Measurements from ENCODE around the gene LY6G6C.

The LY6G6C gene

DNA sequence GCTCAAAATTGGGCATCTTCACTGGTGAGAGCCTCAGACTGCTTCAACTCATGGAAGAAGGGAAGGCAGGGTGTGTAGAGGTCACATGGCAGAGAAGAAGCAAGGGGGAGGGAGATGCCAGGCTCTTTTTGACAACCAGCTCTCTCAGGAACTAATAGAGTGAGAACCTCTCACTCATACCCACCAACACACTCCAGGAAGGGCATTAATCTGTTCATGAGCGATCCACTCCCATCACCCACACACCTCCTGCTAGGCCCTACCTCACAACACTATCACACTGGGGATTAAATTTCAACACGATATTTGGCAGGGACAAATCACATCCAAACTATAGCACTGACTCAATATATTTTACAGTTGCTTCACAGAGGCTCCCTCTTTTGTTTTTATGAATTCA lies 20.3 kb upstream of the LY6G6C start:
- no peak for DNase-seq (ENCODE audit: low read depth in 2 of 2)

DNA sequence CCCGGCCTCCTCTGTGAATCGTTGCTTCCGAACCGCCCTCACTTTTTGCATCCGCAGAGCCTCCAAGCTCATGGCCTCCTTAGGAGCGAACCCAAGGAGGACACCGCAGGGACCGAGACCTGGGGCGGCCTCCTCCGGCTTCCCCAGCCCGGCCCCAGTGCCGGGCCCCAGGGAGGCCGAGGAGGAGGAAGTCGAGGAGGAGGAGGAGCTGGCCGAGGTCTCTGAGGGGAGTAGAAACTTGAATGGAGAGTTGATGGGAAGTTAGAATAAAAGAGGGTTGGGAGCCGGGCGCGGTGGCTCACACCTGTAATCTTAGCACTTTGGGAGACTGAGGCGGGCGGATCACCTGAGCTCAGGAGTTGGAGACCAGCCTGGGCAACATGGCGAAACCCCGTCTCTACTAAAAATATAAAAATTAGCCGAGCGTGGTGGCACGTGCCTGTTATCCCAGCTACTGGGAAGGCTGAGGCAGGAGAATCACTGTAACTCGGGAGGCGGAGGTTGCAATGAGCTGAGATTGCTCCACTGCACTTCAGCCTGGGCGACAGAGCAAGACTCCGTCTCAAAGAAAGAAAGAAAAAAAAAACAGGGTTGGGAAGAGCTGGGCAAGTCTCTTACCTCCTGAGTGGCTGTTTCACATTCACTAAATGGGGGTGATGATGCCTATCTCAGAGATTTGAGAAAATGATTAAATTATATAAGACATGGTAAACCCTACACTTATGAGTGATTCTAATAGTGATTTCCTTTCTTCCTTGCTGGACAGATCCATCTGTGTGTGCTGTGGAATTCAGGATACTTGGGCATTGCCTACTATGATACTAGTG lies 19.1 kb upstream of the LY6G6C start:
- DNase-seq (ENCODE audit: low read depth in 2 of 2) = no peak

DNA sequence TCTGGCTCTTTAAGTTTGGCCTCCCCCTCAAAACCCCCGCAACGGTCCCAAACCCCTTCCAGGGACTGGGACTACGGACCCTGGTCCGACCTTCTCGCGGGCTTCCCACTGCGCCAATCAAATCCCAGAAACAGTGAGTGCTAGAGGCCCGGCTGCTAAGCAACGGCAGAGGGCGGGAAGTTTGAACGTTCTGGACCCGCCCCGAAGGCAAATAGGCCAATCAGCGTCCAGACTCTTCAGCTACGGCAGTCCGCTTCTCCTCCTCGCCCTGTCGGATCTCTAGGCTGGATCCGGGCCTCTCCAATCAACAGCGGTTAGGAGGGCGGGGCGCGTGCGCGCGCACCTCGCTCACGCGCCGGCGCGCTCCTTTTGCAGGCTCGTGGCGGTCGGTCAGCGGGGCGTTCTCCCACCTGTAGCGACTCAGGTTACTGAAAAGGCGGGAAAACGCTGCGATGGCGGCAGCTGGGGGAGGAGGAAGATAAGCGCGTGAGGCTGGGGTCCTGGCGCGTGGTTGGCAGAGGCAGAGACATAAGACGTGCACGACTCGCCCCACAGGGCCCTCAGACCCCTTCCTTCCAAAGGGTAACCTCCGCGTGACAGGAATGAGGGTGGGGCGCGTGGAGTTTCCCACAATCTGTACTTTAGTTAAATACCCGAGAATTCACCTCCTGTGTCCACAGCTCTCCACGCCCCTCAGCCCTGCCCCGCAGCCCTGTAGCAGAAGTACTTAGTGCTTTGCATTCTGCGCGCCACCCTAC lies 18.3 kb upstream of the LY6G6C start, which contains the start of gene MSH5:
Gene MSH5, plus strand, starts transcription at position 367 of the 758 bp plus-strand sequence. CDS start 462 bp downstream, outside the sequence.
- peak; percentile 97 to 98 for DNase-seq (ENCODE audit: low read depth in 2 of 2)

DNA sequence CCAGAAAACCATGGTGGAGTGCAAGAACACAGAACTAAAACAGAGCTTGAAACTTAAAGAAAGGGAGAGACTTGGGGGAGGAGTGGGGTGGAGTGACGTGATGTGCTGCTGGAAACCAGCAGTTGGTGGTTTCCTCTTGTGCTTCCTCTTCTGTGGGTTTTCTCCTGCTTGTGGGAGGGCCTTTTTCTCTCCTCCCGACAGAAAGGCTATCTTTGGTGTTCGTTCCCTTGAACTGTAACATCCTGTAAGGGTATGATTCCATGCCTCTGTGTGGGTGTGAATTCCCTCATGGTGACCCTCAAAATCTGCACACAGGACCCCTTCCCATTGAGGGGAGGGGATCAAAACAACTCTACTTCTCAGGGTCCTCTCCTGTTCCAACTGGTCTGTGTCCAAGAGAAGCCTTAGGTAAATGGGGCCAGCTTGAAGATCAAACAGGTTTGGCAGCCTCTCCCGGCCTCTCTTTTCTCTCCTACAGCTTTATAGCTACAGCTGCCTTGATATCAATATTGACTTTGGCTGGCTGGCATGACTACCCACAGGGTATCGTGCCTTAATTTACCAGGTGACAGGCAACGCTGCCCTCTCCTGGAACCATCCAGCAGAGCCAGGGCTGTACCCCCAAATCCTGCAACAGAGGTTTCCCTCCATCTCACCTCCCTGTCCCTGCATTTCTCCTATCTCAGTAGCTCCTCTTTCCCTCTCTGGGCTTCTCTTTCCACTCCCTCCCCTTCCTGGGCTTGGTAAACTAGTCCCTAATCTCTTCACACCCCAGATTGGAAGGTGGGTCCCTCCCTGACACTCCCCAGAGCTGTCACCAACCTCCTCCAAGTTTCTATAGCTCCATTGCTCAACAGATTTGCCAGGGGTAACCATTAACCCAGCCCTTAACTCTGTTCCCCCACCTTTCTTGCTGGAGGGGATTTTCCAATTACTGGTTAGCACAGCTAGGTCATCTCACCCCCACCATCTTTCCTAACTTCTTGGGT lies 16.7 kb upstream of the LY6G6C start:
- peak; percentile 41 to 53 for DNase-seq (ENCODE audit: low read depth in 2 of 2)

DNA sequence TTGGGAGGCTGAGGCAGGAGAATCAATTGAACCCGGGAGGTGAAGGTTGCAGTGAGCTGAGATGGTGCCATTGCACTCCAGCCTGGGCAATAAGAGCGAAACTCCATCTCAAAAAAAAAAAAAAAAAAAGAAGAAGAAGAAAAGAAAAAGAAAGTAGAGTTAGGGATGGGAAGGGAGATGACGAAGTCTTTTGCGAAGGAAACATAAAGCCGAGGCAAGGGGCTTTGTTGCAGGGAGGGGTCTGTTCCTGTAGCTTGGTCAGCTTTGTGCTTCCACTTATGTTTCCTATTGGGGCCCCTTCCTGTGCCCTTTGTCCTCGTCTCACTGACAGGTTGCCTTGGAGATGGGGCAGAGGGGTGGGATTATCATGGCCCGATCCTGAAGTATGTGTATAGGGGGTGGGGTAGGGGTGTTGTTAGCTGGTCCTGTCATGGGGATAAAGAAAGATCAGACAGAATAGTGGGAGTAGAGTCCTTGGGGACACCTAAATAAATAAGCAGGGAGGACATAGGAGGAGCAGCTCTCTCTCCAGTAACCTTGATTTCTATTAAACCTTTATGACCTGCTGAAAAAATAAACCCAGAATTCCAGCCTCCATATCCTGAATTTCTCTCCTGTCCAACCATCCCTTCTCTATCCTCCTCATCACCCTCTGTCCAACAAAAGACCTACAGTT lies 15.9 kb upstream of the LY6G6C start:
- no peak for DNase-seq (ENCODE audit: low read depth in 2 of 2)

DNA sequence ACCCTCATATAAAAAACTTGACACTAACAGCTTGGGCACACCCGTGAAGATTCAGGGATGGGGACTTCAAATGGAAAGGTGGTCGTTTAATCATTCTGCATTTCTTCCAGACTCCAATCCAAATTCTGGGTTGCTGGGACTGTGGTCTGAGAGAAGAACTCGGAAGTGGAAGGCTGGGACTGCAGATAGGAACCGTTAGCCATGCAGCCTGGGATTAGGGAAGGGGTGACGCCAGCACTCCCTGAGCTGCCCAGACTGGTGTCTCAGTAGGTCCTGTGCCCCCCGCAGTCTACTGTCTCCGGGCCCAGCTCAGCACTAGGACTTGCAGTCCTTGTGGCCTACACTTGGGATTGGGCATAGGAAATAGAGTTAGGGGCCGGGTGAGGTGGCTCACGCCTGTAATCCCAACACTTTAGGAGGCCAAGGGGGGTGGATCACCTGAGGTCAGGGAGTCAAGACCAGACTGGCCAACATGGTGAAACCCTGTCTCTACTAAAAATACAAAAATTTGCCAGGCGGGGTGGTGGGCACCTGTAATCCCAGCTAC lies 15.3 kb upstream of the LY6G6C start:
- DNase-seq (ENCODE audit: low read depth in 2 of 2) = no peak

DNA sequence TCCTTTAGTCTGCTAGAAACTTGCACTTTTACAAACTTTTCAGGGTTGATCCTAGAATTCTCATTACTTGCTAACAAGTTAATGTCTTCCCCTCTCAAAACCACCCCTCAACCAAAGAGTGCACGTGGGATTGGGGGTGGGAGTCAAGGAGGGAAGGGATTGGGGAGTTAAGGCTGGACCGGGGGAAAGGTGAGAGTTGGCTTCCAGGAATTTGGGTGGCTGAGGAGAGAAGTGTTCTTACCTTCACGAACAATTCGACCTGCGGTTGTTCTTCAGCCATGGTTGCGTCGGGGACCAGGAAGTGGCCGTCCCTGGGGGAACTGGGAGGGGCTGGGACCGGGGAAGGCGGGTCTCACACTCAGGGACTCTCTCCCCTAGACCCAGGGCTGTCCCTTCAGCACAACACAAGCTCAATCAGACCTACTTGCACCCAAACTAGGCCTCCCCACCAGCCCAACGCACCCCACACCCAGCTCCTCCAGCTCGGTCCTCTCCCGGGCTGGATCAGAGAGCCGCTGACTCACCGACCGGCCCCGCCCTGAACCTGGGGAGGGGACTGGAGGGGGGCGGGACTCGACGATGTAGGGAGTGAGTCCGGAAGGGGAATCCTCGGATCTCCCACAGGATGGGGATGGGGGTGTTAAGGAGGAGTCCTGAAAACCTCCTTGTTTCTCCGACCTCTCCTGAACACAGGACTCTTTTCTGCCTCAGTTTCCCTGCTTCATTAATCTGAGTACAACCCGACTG lies 14.6 kb upstream of the LY6G6C start, which contains the start of gene CLIC1:
Gene CLIC1, minus strand, starts transcription at position 510 of the 747 bp plus-strand sequence. Its CDS starts 230 bp downstream, at position 280.
- DNase-seq (ENCODE audit: low read depth in 2 of 2) = peak; percentile 70 to 78

DNA sequence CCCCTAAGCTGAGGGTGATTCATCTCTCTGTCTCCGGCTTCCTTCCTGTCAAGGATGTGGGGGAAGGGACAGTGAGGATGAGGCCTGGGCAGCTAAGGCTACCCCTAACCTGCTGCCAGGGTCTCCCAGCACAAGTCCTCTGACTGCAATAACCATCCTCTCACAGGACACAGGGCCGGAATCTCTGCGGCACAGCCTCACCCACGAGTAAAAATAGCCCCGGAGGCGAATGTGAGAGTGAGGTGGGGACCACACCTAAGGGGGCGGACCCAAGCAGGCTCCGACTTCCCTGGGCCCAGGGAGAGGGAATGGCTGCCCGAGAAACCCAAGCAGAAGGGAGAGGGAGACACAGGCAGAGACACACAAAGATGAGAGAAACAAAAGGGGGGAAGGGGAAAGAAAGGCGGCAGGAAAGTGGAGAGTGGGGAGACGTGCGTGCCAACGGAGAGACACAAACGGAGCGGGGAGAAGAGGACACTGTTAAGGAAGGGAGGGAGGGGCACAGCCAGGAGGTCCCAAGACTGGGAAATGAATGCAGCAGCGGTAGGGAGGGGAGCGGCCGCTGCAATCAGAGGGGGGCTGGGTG lies 13.4 kb upstream of the LY6G6C start:
- DNase-seq (ENCODE audit: low read depth in 2 of 2) = peak; percentile 44 to 47

DNA sequence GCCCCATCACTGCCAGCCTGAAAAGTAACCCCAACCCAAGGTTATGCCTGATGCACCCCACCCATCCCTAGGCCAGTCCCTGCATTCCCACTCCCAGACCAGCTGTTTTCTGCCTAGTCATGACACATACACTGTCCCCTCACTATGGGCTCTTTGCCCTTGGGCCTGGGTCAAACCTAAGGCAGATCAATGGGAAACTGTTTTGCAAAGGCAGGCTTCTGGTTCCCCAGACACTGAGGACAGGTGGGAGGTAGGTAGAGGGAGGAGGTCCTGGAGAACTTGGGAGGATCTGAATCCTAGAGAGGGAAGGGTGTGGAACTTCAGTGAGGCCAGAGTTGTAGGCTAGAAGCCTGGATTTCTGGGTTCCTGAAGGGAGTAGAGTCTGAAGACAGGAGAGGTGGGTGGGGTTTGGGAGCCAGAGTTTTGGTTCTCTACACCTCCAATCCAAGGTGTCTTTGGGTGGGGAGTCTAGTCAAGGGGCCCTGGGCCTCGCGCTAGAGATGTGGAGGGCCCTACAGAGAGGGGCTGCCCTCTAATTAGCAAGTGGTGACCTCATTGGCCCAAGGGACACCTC lies 12.8 kb upstream of the LY6G6C start:
- DNase-seq (ENCODE audit: low read depth in 2 of 2) = no peak

DNA sequence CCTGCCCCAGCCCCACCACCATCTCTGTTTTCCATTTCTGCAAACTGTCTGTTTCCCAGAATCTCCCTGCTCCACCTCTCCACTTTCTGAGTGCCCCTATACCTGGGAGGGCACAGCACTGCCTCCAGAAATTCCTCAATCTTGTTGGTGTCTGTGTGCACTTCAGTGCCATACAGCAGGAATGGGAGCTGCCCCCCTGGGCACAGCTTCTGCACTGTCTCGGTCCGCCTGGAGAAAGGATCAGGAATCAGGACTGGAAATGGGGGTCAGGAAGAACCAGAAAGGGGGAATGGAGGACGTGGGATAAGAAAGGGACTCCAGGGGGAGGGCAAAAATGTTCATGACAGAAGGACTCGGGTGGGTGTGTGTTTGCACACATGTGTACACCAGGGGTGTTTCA lies 12.2 kb upstream of the LY6G6C start:
- no peak for DNase-seq (ENCODE audit: low read depth in 2 of 2)

DNA sequence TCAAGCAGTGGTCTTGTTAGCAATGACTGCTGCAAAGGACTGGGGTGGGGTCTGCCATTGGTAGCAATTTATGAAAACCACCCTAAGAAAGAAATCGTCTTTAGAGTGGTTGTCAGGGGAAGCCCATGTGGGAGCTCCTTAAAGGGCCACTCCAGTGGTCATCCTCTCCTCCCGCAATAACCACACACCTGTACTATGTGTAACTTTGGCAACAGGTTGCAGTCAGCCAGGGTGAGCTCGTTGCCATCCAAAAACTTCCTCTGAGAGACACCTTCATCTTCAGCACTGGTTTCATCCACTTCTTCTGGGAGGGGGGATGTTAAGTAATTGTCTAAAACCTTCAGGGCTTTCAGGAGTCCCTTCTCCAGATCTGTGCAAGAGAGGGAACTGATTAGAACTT lies 10.5 kb upstream of the LY6G6C start:
- no peak for DNase-seq (ENCODE audit: low read depth in 2 of 2)

DNA sequence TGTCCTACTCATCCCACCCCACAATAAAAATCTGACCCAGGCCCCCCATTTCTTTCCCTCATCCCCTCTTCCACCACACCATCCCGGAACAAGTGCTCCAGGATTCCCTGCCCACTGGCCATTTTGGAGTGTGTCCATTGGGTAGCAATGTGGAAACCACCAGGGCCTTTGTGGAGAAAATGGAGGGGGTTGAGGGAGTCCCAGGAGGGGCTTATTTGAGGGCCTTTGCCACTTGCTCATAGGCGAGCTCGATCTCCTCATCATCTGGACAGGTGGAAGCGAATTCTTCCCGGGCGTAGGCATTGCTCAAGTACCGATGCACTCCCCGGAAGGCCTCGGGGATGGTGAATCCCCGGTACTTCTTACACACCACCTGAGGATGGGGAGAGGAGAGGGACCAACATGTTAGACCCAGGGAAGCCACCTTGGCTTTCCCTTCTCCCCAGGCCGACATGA lies 9.1 kb upstream of the LY6G6C start:
- DNase-seq (ENCODE audit: low read depth in 2 of 2) = no peak

DNA sequence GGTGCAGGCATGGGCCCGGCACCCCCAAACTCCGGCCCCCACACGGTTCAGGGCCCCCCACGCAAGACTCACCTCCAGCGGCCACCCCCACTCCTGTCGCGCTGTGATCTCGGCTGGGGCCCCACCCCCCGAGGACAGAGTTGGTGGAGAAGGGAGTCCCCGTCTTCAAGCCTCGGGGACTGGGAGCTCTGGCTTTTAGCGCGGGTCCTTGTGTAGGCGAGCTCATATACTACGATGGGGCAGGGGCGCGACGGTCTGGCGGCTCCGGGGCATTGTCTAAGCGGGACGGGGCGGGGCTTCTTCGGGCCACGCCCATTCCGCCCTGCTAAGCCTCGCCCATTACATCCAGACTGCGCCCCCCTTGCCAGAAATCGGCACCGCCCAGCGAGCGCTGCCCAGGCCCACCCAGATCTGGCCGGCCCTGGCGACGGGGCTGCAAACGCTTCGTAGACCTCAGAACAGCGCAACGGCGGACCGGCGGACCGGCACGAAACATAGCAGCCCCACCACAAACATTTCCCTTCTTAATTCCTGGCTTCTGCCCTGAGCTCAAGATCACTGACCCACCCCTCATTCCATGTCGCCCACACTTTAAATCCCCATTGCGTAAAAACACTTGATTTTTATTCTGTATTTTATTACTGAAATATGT lies 8.6 kb upstream of the LY6G6C start:
- peak; percentile 54 to 62 for DNase-seq (ENCODE audit: low read depth in 2 of 2)

DNA sequence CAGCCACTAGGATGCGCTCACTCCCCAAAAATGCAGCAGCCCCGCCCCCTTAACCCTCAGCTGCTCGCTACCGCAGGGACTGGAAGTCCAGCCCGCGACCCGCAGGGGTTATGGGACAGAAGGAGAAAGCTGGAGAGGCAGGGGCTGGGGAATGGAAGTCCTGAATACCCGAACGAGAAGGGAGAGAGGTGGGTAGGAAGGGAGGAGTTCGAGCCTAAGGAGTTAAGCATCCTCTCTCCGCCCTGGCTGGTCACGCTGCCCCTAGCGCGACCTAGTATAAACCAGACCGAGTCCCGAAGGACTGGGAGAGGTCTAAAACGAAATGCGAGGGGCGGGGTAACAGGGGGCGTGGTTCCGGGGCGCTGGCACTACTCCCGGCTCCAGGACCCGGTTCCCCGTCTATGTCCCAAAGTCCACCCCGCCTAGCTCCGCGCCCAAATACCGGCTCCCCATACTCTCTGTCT lies 8.0 kb upstream of the LY6G6C start:
- peak; percentile 59 to 60 for DNase-seq (ENCODE audit: low read depth in 2 of 2)

DNA sequence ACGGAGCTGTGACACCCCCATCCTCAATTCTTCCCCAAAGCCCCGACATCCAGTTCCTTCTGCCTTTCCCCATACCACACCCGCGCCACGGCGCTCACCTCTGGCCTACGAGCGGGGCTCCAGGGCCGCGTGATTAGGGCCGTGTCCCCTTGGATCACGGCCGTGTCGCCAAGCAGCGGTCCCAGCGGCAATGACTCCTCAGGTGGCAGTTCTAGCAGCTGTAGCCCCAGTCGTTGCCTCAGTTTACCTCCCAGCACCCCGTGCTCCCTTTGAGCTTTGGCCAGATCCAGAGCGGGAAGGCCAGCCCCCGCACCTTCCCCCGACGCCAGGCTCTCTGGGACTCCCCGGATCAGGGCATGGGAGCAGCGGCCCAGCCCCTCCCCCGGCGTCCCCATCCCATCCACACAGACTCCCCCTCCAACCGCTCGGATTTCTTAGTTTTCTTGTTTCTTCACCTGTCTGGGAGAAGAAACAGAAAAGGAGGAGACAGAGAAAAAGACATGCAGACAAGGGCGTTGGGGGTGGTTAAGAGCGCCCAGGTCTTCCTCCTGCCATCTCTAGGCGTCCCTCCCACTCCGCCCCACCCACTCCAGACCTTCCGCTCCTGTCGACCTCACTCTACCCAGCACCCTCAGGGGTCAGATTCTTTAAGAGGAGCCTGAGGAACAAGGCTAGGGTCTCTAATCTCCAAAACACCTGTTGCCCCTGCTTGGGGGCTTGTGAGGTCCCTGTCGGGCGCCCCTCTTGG lies 7.4 kb upstream of the LY6G6C start, which contains the start of gene DDAH2:
Gene DDAH2, minus strand, starts transcription at position 533 of the 748 bp plus-strand sequence. Its CDS starts 138 bp downstream, at position 395.
- no peak for DNase-seq (ENCODE audit: low read depth in 2 of 2)

DNA sequence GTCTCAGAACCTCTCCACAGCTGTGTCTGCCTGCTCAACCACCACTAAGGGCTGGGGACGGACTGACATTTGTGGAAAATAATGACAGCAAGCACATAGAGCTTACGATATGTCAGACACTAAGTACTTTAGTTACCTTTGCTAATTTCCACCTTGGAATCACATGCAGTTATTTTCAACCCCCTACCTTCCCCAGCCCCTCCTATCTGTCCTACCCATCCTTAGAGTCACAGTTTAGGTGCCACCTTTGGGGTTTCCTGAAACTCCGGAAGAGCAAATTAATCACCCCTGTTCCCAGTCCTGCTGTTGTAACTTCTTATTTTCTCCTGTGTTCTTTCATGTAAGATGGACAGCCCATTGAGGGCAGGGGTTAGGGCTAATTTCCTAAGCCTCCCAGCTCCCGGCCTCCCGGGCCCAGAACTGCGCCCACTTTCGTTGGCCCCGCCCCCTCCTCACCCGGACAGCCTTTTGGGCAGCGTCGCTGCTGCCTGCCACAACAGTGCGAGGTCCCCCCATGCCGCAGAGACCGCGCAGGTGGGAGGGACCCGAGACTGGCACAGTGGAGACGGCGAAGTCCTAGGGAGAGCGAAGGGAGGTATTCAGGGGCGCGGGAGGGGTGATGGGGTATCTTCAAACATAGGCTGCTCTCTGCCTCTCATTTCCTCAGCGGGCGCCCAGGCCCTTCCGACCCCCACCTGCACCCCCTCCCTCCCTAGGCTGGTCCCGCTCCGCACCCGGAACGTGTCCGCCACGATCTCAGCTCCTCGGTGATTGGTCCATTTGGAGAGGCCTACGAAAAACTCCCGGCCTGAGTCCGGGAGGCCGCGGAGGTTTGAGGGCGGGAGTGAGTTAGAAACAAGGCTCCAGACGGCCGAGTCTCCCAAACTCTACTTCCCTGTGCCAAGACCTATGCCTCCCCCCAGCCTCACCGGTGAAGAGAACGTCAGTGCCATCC lies 6.4 kb upstream of the LY6G6C start:
- no peak for DNase-seq (ENCODE audit: low read depth in 2 of 2)

Measured in stimulated activated CD8-positive, alpha-beta memory T cell treated with anti-CD3 and anti-CD28 coated beads, Interleukin-15, amount 100 ng/mL, for 48 hours (primary cell).